ENCODE measurements around the gene HP1BP3.
A peak's percentile ranks its signal among the peaks of the same experiment; 100 is the strongest.
"Not testable (repeated sequence)": the region's sequence is repeated elsewhere in the genome, so short reads cannot be mapped to it uniquely, and the experiment has no call there.

Gene HP1BP3

GRCh38 chr1:20727746-20728316, 59.3 kb downstream of the HP1BP3 start:
- no peak for DNase-seq (ENCODE audit: low read depth in 2 of 2)

DNA sequence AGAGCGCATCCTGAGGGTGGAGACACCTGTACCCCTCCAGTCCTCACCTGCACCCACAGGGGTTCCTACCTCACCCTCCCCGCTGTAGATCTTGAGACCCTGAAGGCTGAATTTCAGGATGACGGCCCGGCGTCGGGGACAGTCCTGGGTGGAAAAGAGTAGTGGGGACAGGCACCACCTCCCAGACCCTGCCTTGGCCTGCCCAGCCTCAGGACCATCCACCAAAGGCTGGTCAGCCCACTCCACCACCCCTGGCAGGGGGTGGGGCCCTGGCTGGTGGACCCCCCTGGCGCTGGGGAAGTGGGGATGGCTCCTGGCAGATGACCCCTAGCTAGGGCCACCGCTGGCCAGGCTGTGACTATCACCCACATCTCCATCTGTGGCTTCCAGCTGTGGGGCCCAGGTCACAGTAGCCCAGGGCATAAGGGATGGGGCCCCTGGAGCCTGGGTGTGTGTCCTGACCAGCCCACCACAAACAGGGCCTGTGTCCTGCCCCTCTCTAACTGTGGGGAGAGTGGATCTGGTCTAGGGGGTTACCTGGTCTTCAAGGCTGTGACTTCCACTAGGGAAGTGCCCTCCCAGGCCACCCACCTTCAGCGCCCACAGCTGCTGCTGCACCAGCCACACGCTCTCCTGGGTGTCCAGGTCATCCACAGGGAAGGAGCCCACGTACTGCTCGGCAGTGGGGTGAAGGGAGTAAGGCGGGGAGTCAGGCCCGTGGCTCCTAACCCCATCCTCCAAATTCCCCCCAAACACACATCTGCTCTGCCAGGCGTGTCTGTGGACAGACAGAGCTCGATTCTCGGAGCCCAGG, 60.0 kb downstream of the HP1BP3 start:
- no peak for DNase-seq (ENCODE audit: low read depth in 2 of 2)

DNA sequence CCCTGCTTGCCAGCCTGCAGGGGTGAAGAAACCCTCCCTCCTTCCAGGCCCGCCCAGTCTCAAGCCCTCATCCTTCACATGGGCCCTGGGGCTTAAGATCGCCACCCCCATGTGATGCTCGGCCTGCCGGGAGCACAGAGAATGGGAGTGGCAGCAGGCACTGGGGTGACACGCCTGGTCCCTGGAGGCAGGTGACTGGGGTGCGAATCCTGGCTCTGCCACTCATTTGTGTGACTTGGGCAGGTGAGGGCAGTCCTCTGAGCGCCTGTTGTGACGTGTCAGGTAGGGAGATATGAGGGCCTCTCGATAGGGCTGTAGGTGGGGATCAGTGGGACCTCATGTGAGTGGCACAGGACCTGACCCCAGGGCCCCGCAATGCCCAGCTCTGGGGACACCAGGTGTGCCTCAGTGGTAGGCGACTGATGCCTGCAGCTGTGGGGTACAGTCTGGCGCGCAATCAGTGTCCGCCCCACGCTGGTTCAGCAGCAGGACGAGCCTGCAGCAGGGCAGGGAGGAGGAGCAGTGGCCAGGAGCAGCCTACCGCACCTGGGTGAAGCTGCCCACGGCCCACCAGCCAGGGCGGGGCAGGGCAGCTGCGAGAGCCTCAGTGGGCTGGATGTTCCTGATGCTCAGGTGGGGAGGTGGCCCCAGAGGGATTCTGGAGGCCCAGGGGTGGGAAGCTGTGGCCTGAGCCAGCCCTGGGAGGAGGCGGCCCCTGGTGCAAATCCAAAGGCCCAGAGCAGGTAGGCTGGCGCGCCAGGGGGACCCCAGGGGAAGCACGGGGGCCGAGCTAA, 60.8 kb downstream of the HP1BP3 start:
- DNase-seq (ENCODE audit: low read depth in 2 of 2), result no peak

GRCh38 chr1:20725189-20726117, 61.7 kb downstream of the HP1BP3 start:
- no peak for DNase-seq (ENCODE audit: low read depth in 2 of 2)

DNA sequence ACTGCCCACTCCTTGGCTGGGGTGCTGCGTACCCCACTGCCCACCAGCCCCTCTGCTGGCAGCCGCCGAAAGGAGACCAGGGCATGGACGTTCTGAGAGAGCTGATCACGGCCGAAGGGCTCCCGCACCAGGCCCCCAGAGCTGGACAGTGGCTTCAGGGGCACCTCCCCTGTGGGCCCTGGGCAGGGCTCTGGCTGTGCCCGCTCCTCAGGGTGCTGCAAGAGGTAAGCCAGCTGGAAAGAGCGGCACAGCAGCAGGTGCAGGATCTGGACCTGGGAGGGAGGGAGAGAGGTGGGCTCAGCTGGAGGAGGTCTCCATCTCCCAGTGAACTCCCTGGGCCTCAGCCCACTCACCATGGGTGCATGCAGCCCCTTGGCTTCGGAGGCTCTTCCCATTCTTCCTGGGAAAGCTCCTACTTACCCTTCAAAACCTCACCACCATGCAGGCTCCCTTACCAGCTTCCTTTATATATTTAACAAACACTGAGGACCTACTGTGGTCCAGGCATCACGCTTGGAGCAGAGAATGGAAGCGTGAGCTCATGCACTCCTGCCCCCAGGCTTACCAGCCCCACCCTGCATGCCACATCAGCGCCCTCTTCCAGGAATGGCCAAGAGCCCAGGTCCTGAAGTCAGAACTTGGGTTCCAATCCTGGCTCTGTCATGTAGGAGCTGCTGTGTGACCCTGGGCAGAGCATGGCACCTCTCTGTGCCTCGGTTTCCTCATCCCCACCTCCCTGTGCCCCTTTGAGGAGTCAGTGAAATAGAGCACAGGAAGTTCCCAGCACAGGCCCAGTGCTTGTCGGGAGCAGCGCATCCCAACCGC, 62.5 kb downstream of the HP1BP3 start:
- no peak for DNase-seq (ENCODE audit: low read depth in 2 of 2)

GRCh38 chr1:20723537-20724363, 63.4 kb downstream of the HP1BP3 start:
- DNase-seq (ENCODE audit: low read depth in 2 of 2), result no peak

- DNase-seq (ENCODE audit: low read depth in 2 of 2), result no peak
These were observed 64.0 kb downstream of the HP1BP3 start for GRCh38 chr1:20723159-20723536.

DNA sequence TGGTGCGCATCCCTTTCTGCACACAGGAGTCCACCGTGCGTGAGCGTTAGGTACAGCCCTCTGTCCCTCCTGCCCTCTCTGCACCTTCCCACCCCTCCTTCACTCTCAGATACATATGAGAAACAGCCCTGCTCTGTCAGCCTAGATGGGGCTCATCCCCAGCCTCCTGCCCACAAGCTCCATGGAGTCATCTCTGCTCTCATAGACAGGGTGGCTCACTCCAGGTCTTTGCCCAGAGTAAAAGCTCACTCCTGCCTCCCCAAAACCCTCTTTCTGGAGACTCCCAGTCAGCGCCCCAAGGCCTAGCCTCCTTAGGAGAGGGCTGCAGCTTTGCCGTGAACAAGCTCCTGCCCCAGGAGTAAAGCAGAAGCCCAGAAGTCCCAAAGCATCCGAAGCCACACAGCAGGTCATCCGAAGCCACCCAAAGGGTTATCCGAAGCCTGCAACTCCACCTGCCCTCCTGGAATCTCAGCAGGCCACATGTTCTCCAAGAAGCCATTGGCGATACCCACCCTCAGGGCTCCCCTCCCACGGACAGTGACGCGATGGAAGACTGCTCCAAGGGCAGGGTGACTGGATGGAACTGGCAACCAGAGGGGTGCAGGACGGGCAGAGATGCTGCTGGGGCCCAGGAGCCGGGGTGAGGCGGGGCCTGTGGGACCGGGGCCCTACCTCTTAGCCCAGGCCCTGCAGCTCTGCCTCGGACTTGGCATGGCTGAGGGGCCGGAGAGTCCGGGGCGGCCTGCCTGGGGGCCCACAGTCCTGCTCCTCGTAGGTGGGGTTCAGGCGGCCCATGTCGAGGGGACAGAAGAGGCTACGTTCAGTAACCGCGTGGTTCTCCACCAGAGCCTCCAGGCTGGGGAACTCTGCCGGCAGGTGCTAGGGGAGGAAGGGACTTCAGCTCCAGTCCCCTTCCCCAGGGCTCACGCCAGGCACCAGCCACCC, 65.7 kb downstream of the HP1BP3 start:
- no peak for DNase-seq (ENCODE audit: low read depth in 2 of 2)

- DNase-seq (ENCODE audit: low read depth in 2 of 2), result no peak
These were observed 66.4 kb downstream of the HP1BP3 start for GRCh38 chr1:20720631-20721091.

DNA sequence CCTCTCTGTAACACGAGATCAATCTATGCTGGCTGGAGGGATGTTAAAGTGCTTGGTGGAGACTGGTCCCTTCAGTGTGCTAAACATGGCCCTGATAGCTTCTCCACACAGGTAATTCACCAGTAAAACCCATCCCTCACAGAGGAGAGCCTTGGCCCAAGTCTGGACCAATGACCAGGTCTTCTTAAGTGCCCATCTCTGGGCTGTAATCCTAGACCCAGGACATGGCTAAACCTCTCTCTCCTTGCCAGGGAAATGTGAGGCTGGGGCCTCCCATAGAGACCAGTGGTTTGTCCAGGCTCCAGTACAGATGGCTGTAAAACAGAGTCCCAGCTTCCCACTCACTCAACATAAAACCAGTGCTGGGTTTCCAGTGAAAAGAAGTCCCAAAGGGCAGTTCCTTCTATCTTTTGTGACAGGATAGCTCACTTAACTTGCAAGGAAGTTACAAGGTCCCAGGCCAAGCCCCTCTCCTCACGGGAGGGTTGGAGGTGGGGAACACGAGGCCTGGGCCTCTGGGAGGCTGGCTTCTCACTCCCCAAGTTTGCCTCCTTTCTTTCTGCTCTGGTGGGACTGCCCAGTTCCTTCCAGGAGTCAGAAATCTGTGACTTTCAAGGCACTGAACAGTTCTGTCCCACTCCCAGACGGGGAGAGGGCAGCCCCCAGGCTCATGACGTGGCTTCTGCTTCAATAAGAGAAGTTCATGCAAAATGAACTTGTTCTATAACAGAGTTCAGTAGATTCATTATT, 67.1 kb downstream of the HP1BP3 start:
- DNase-seq (ENCODE audit: low read depth in 2 of 2), result no peak

GRCh38 chr1:20719261-20719660, 67.8 kb downstream of the HP1BP3 start:
- no peak for DNase-seq (ENCODE audit: low read depth in 2 of 2)

- DNase-seq (ENCODE audit: low read depth in 2 of 2), result not testable (repeated sequence)
These were observed 68.7 kb downstream of the HP1BP3 start for GRCh38 chr1:20718343-20718882.

- peak; percentile 31 to 52 for DNase-seq (ENCODE audit: low read depth in 2 of 2)
These were observed 69.4 kb downstream of the HP1BP3 start, which contains the start of gene KIF17 for GRCh38 chr1:20717452-20718342. Gene KIF17 (minus strand): TSS chr1:20718007. CDS start chr1:20717706, 301 bp downstream.

GRCh38 chr1:20716232-20716631, 70.9 kb downstream of the HP1BP3 start:
- DNase-seq (ENCODE audit: low read depth in 2 of 2), result no peak

DNA sequence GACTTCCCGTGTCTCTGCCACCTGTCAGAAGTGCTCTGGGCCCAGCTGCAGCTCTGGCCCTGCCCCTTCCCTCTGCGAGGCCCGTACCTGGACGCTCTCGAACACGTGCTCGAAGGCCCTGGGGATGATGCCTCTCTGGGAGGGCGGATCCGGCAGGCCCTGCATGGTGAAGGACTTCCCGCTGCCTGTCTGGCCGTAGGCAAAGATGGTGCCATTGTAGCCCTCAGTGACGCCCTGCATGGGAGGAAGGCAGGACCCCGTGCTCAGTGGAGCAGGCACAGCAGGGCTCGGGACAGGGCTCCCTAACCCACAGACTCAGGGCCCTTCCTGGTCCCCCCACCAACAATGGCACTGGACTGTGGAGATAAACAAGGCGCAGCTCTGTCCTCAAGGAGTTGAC, 71.7 kb downstream of the HP1BP3 start:
- DNase-seq (ENCODE audit: low read depth in 2 of 2), result no peak

- DNase-seq (ENCODE audit: low read depth in 2 of 2), result no peak
These were observed 73.7 kb downstream of the HP1BP3 start for GRCh38 chr1:20713440-20713839.
